Stimulated activated CD8-positive, alpha-beta memory T cell treated with anti-CD3 and anti-CD28 coated beads, Interleukin-15, amount 100 ng/mL, for 1 hour (primary cell): ENCODE measurements around the gene MAML3.

Experiments
- DNase-seq: peaks from one replicate; pipeline ENCODE4 v3.0.0-alpha.2; 2020; ENCODE audit warnings: low read depth

Gene MAML3

GRCh38 chr4:139809757-139810140, 344.2 kb downstream of the MAML3 start:
- no peak for DNase-seq

GRCh38 chr4:139808808-139809756, 344.9 kb downstream of the MAML3 start:
- no peak for DNase-seq

- DNase-seq = no peak
Measured at GRCh38 chr4:139808381-139808807, 345.6 kb downstream of the MAML3 start.

- DNase-seq = no peak
Measured at GRCh38 chr4:139807483-139807882, 346.5 kb downstream of the MAML3 start.

DNA sequence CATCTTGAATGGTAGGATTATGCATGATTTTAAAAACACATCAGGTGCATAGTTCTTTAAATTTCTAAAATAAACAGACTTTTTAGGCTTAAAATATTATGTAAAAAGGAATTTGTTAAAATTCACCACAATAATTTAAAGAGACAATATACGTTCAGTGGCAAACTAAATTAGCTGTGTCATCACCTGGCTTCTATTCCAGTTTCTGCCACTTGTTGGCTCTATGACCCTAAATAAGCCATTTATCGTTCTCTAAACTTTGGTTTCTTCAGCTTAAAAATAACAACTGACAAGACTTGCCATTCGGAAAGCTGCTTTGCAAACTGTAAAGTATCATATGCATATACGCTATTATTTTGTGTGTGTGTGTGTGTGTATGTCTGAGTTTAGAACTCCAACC, 347.1 kb downstream of the MAML3 start:
- DNase-seq = no peak

GRCh38 chr4:139802931-139803330, 351.1 kb downstream of the MAML3 start:
- no peak for DNase-seq

- DNase-seq = no peak
Measured at GRCh38 chr4:139802488-139802887, 351.5 kb downstream of the MAML3 start.

GRCh38 chr4:139801895-139802294, 352.1 kb downstream of the MAML3 start:
- DNase-seq = no peak

GRCh38 chr4:139800082-139800481, 353.9 kb downstream of the MAML3 start:
- DNase-seq = no peak

- DNase-seq = no peak
Measured at GRCh38 chr4:139799615-139800014, 354.4 kb downstream of the MAML3 start.

- no peak for DNase-seq
Measured at GRCh38 chr4:139798456-139798855, 355.5 kb downstream of the MAML3 start.

DNA sequence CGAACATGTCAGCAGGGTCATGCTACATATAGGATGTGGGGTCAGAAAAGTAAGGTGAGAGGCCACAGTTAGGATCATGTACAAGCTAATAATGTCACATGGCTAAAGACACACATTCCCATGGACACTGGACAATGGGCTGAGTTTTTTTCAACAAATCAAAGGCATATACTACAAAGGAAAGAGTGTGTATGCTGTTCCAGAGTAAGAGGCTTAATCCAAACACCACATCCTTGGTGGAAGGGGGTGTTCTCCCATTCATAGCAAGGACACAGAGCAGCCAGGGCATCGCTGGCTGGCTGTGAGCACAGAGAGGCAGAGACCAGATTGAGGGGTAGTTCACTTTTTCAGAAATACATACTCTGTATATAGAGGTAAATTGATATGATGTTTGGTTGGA, 356.7 kb downstream of the MAML3 start:
- no peak for DNase-seq

DNA sequence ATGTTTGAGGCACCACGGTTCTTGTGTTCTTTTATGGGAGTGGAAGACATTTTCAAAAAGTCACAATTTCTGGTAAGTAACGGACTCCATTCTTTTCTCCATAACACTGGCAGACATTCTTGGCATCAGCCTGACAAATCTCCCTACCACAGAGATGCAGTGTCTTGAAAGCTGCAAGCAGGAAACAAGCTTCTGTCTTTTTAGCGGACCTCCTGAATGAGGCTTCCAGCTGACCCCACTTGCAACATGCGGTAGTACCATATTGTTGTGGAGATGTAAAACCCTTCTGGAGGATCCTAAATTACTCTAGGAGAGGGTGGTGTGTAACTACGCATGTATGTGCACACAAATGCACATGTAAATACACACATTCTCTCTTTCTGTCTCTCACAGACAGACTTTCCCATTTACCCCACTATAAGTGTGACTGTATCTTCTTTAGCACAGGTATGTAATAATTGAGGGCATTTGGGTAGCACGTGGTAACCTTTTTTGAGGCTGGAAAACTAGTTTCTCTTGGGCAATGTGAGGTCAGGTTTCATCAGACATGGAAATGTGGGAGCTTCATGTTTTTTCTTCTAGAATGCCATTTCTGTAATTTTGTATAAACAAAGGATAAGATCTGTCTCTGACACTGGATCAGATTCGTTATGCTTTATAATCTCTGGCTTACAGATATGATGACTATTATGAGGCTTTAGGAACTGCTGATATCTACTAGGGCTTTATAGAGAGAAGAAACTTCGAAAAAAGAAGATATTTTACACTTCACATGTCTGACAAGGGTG, 358.3 kb downstream of the MAML3 start:
- DNase-seq = no peak

DNA sequence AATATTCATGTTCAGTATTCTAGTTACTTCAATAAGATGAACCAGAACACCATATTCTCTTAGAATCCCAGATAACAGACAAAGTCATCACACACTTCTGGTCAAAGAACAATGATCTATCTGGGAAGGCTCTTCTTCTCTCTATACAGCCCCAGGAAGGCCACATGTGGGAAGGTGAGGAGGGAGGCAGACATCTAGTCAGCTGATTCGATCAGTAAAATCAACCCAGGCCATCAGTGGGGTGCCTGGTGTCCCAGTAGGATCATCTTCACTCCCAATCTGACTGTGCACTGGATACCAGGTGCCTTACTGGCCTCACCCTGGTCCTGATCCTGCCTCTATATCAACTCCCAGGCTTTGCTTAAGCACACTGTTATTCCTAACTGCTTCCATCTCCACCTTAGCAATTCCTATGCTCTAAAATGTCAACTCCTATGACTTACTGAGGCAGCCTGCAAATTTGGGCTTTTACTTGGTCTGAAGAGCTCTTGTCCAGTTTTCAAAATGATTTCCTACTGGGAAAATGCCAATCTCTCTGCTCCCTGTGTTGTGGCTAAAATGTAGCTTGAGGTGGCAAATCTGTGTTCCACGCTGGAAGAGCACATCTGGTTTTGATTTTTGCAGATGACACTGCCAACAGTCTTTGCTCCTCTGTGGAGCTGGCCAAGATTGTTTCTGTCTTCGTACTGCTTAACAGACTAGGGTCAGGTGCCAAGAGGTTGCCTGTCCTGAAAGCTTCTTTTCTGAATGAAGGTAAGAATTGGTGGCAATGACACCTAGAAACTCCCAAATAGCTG, 359.6 kb downstream of the MAML3 start:
- no peak for DNase-seq

DNA sequence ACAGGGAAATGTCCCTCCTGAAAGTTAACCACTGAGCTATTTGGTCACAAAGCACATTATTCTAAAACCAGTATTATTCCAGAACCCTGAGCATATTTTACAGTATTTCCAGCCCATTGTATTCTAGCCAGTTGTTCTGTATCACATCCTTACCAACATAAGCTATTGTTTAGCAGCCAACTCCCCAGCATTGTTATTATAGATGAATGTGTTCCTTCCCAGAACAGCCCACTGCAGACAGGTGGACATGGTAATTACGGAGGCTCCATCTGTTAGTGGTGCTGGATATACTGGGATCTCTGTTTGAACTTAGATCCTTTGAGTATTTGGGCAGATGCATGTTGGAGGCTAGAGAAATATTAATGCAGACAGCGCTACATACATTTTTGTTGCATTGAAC, 362.3 kb downstream of the MAML3 start:
- DNase-seq = no peak

GRCh38 chr4:139790291-139790690, 363.7 kb downstream of the MAML3 start:
- DNase-seq = no peak

DNA sequence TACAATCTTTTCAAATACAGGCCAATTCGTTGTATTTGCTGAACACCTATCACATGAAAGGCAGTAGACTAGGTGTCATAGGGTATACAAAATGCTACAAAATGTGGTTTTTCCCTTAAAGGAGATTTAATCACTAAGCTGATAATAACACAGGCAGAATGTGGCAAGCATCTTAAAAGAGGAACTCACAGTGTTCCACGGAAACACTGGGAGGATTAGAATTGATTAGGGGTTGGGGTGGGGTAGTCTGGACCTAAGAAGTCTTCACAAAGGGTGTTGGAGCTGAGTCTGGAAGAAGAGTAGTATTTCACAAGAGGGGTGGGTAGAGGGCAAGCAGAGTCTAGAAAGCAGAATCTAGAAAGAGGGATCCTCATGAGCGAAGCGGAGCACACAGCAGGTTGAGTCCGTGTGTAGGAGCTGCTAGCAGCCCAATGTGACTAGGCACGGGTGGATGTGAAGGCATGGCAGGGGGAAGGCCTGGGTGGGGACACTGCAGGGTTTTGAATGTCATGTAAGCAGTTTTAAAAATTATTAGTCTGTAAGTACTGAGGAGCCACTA, 364.8 kb downstream of the MAML3 start:
- no peak for DNase-seq

- no peak for DNase-seq
Measured at GRCh38 chr4:139786494-139787354, 367.3 kb downstream of the MAML3 start.

DNA sequence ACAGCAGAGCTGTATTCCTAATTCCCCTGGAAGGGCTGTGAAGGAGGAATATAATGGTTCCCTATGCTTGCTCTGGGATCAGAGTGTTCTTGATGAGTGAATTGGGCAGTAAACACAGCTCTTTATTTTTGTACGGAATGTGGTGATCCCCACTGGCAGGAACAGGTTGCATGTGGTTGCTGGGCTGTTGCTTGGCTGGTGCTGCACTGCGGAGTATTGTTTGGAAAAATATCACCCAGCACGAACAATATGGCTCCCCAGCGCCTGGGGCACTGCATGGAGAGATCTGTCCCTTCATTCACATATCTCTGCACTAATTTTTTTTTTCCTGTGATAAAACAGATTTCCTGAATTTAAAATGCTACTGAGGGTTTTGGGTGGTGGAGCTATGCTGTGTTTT, 368.6 kb downstream of the MAML3 start:
- no peak for DNase-seq

DNA sequence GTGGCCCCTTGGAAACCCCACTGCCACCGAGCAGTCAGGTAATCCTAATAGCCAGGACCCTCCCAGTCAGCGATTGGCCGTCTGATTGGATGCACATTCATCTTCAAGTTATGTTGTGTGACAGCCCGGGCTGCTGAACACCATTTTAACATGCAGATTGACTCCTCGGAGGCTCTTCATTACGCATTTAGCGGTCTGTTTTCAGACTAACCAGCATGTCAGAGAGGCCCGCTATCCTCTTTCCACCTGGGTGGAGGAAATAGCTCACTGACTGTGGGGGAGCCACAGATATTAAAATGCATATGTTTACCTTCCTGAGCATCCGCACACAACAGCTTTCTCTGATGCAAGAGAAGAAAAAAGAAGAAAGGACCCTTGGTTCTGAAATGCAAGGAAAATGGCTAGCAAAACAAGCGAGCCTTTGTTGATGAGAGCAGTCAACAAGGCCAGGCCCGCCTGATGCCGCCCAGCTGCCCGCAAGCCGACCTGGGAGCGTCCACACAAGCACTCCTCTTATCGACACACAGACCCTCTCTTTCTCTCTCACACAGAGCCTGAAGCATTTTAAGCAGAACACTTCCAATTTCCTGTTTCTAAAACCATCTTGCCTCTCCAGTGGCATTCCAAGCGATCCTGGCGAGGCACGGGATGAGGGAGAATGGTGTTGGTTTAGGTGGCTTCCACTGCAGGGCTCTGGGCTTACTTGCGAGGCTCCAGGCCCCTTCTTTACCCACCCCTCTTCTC, 370.1 kb downstream of the MAML3 start:
- no peak for DNase-seq
